ENCODE results near the gene HTD2. TPM values are rescaled to one million over a fixed set of nuclear protein-coding genes. Genes with fewer than 3 reads are reported as not detected.
"Not testable (repeated sequence)": the region's sequence is repeated elsewhere in the genome, so short reads cannot be mapped to it uniquely, and the experiment has no call there.

The HTD2 gene
- total RNA-seq, 1 experiment from 2014 or later, result 10.1 TPM

DNA sequence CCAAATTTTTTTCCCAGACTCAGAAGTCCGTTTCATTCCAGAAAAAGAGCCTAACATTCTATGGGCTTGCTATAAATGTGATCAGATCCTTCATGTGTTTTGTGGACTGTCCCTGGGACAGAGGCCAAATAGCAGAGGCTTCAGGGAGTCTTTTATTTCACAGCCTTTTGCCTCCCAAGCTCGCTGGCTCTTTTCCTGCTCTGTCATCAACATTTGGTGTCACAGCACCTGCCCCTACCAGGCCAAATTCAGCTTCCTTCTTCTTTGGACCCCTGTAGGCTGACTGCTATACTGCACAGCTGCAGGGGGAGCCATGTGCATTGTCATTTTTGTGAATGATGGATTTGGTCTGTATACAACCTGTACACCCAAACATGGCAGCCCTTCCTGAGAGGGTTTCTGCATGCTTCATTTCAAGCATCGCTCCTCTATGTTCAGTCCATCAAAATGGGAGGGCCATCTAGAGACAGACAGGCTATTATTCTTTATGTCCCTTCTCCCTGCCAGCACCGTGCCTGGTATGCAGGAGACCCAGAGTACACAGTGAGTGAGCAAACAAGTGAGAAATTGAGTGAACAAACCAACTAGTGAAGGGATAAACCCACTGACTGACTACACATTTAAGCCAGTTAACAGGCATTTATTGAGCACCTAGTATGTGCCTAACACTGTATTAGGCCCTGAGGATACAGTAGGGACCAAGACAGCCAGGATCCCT, 18.1 kb upstream of the HTD2 start:
- Mint-ChIP-seq H3K36me3 (ENCODE audit: insufficient read depth, unreplicated experiment) (peaks cover 18% of the 10 kb centered on the region), H3K9me3 (ENCODE audit: unreplicated experiment) (no peaks in the 10 kb centered on the region), H3K4me3 (ENCODE audit: unreplicated experiment) (no peak overlapping the region), H3K27me3 (ENCODE audit: insufficient read depth, unreplicated experiment) (no peaks in the 10 kb centered on the region), H3K27ac (ENCODE audit: low read depth, unreplicated experiment) (no peak overlapping the region), H3K4me1 (ENCODE audit: insufficient read depth, unreplicated experiment) (no peaks in the 10 kb centered on the region)
- TF ChIP-seq, protein P1, sequence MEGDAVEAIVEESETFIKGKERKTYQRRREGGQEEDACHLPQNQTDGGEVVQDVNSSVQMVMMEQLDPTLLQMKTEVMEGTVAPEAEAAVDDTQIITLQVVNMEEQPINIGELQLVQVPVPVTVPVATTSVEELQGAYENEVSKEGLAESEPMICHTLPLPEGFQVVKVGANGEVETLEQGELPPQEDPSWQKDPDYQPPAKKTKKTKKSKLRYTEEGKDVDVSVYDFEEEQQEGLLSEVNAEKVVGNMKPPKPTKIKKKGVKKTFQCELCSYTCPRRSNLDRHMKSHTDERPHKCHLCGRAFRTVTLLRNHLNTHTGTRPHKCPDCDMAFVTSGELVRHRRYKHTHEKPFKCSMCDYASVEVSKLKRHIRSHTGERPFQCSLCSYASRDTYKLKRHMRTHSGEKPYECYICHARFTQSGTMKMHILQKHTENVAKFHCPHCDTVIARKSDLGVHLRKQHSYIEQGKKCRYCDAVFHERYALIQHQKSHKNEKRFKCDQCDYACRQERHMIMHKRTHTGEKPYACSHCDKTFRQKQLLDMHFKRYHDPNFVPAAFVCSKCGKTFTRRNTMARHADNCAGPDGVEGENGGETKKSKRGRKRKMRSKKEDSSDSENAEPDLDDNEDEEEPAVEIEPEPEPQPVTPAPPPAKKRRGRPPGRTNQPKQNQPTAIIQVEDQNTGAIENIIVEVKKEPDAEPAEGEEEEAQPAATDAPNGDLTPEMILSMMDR (IDR thresholded peaks at IDR 0.05; ENCODE audit: unreplicated experiment), result no peak
- DNase-seq (ENCODE audit: unreplicated experiment), result no peak
- ChIA-PET CTCF (interaction anchor here (0.6 to 1.7 kb wide), 4 partner anchors 10 to 1360 kb away, joined by 3 to 5 read pairs (median 4); no protein-coding TSS in a partner anchor), POLR2A (interaction anchor here (0.6 kb wide), 1 partner anchor 683 kb away, joined by 3 read pairs; no protein-coding TSS in a partner anchor)
- no TSS peak for BruUV-seq (replicated peaks)
- intact Hi-C loops (cut with micrococcal nuclease), result no loop called here

DNA sequence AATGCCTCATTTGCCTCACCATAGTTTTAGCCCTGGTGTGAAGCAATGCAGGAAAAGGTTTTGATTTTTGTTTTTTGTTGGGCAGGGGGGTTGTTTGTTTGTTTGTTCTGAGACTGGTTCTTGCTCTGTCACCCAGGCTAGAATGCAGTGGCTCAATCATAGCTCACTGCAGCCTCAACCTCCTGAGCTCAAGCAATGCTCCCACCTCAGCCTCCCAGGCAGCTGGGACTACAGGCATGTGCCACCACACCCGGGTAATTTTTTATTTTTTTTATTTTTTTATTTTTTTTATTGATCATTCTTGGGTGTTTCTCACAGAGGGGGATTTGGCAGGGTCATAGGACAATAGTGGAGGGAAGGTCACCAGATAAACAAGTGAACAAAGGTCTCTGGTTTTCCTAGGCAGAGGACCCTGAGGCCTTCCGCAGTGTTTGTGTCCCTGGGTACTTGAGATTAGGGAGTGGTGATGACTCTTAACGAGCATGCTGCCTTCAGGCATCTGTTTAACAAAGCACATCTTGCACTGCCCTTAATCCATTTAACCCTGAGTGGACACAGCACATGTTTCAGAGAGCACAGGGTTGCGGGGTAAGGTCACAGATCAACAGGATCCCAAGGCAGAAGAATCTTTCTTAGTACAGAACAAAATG, 17.2 kb upstream of the HTD2 start:
- DNase-seq (ENCODE audit: unreplicated experiment); H3K9me3 Mint-ChIP-seq (ENCODE audit: unreplicated experiment); H3K27ac Mint-ChIP-seq (ENCODE audit: low read depth, unreplicated experiment); intact Hi-C loops (cut with micrococcal nuclease); H3K4me3 Mint-ChIP-seq (ENCODE audit: unreplicated experiment); POLR2A ChIA-PET; H3K27me3 Mint-ChIP-seq (ENCODE audit: insufficient read depth, unreplicated experiment); BruUV-seq (replicated peaks); H3K4me1 Mint-ChIP-seq (ENCODE audit: insufficient read depth, unreplicated experiment): not testable (repeated sequence)
- CTCF ChIA-PET, result interaction anchor here (1.7 kb wide), 1 partner anchor 11 kb away, joined by 5 read pairs; no protein-coding TSS in a partner anchor
- H3K36me3 Mint-ChIP-seq (ENCODE audit: insufficient read depth, unreplicated experiment), result peaks cover 18% of the 10 kb centered on the region

DNA sequence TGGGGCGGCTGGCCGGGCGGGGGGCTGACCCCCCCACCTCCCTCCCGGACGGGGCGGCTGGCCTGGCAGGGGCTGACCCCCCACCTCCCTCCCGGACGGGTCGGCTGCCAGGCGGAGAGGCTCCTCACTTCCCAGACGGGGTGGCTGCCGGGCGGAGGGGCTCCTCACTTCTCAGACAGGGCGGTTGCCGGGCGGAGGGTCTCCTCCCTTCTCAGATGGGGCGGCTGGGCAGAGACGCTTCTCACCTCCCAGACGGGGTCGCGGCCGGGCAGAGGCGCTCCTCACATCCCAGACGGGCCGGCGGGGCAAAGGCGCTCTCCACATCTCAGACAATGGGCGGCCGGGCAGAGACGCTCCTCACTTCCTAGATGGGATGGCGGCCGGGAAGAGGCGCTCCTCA, 15.9 kb upstream of the HTD2 start:
- H3K4me3 Mint-ChIP-seq (ENCODE audit: unreplicated experiment); H3K27me3 Mint-ChIP-seq (ENCODE audit: insufficient read depth, unreplicated experiment); H3K9me3 Mint-ChIP-seq (ENCODE audit: unreplicated experiment); DNase-seq (ENCODE audit: unreplicated experiment); H3K4me1 Mint-ChIP-seq (ENCODE audit: insufficient read depth, unreplicated experiment); intact Hi-C loops (cut with micrococcal nuclease); H3K27ac Mint-ChIP-seq (ENCODE audit: low read depth, unreplicated experiment); BruUV-seq (replicated peaks); CTCF ChIA-PET; POLR2A ChIA-PET: not testable (repeated sequence)
- H3K36me3 Mint-ChIP-seq (ENCODE audit: insufficient read depth, unreplicated experiment), result peaks cover 17% of the 10 kb centered on the region

DNA sequence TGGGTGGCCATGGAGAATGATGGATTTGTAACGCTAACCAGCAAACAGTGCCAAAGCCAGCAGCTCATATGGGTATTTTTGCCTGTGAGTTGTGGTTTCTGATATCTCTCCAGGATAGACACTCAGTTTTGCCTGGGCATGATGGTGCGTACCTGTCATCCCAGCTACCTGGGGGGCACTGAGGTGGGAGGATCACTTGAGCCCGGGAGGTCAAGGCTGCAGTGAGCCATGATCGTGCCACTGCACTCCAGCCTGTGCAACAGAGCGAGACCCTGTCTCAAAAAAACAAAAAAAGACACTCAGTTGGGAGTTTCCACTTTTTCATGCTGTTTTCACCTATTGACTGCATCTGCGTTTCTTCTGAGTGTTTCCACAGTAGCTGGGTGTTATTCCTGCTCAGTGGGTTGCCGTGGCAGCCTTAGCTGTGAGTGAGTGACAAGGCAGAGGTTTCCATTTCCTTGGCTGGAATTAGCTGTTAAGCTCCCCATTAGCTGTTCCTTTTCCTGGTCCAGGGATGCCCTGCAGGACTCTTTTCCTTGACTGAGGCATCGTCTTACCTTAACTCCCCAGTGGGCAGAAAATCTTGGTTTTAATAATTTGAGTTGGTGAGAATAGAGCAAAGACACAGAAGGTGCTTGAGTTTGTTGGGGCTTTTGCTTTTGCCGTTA, 14.5 kb upstream of the HTD2 start:
- no TSS peak for BruUV-seq (replicated peaks)
- intact Hi-C loops (cut with micrococcal nuclease), result no loop called here
- Mint-ChIP-seq H3K36me3 (ENCODE audit: insufficient read depth, unreplicated experiment) (peaks cover 12% of the 10 kb centered on the region), H3K27me3 (ENCODE audit: insufficient read depth, unreplicated experiment) (no peaks in the 10 kb centered on the region), H3K4me3 (ENCODE audit: unreplicated experiment) (no peak overlapping the region), H3K27ac (ENCODE audit: low read depth, unreplicated experiment) (no peak overlapping the region), H3K4me1 (ENCODE audit: insufficient read depth, unreplicated experiment) (no peaks in the 10 kb centered on the region), H3K9me3 (ENCODE audit: unreplicated experiment) (no peaks in the 10 kb centered on the region)
- TF ChIP-seq, protein P1 (IDR thresholded peaks at IDR 0.05; ENCODE audit: unreplicated experiment), result no peak
- CTCF ChIA-PET, result interaction anchor here (0.9 to 2.8 kb wide), 7 partner anchors 8 to 130 kb away, joined by 3 to 10 read pairs (median 4); partner anchors contain the start of genes HTD2 and RPP14
- POLR2A ChIA-PET, result no interaction called here
- no peak for DNase-seq (ENCODE audit: unreplicated experiment)
